K562 (cell line): ENCODE results near the gene SEC24C. TPM values are rescaled to one million over a fixed set of nuclear protein-coding genes. Genes with fewer than 3 reads are reported as not detected.
A peak's percentile ranks its signal among the peaks of the same experiment; 100 is the strongest.

Experiments used
- AFF1 ChIP-seq, 2 experiments: fragments of 450-650 bp; IDR thresholded peaks; 2 replicates each; pipeline ENCODE4 v1.6.1; 2018; ENCODE audit warnings: mild to moderate bottlenecking in 2 of 2, low read depth in 1 of 2; ENCODE audit not compliant: partially characterized antibody in 2 of 2
- CBFA2T3 ChIP-seq: fragments of 450-650 bp; IDR thresholded peaks from 2 replicates; pipeline ENCODE4 v1.6.1; 2017
- FOXK1 ChIP-seq: sonication (generic); formaldehyde crosslinking; IDR thresholded peaks from 2 replicates; pipeline ENCODE4 v1.8.0; 2022; ENCODE audit warnings: missing genetic modification reagents, mild to moderate bottlenecking, borderline replicate concordance
- HMBOX1 ChIP-seq: sonication (generic); IDR thresholded peaks from 2 replicates; pipeline ENCODE4 v1.6.1; 2016
- NONO ChIP-seq, 2 experiments: fragments of 200-400 bp in 1 of 2; fragments of 450-650 bp in 1 of 2; formaldehyde crosslinking in 1 of 2; IDR thresholded peaks; 2 replicates each; pipeline ENCODE4 v1.6.1; 2017; ENCODE audit warnings: low read depth in 2 of 2, mild to moderate bottlenecking in 2 of 2, moderate library complexity in 2 of 2, low read length in 1 of 2
- USF2 ChIP-seq: sonication (generic); formaldehyde crosslinking; IDR thresholded peaks from 2 replicates; pipeline ENCODE4 v1.5.0; 2020; ENCODE audit warnings: missing genetic modification reagents
- ZNF77 ChIP-seq: fragments of 250-450 bp; sonication (Bioruptor Pico); IDR thresholded peaks from 2 replicates; pipeline ENCODE4 v1.5.0; 2020
- polyA plus RNA-seq, 8 experiments: library from polyadenylated mRNA; depleted of rRNA in 4 of 8; stranded (reverse) in 5 of 8; unstranded in 3 of 8; fragments of >200 nt; fragmentation: Nextera tagmentation in 2 of 8; fragmentation: Illumina TruSeq in 1 of 8; extraction: Ambion mirVana in 2 of 8; extraction: Trizol in 1 of 8; gene quantifications; 2 replicates each; pipeline versions ENCODE4 v1.2.1 to v1.2.3, GENCODE V29; 2011 to 2014; ENCODE audit warnings: inconsistent platforms in 1 of 8, missing spikeins in 1 of 8
- total RNA-seq, 7 experiments: library from RNA; depleted of rRNA in 6 of 7; stranded (reverse); fragments of >200 nt in 6 of 7; fragmentation: Illumina TruSeq in 2 of 7; extraction: Trizol in 2 of 7; gene quantifications; 2 replicates each; pipeline versions ENCODE4 v1.2.1 to v1.2.3, GENCODE V29; 2011 to 2021; ENCODE audit warnings: low replicate concordance in 1 of 7
- TF ChIP-seq, protein P1 (sequence below): IDR thresholded peaks from 2 replicates; pipeline ENCODE4 v1.6.1; 2016; ENCODE audit warnings: missing genetic modification characterization, missing compliant biosample characterization
- TF ChIP-seq, protein P2 (sequence below): fragments of 250-450 bp; sonication (Bioruptor Pico); IDR thresholded peaks from 2 replicates; pipeline ENCODE4 v1.5.0; 2020; ENCODE audit warnings: mild to moderate bottlenecking, borderline replicate concordance

SEC24C gene
- total and polyA plus RNA-seq, 9 of the 15 experiments (the other 6 are each of a cell fraction or from before 2014, with no cell fraction given): 19.0 to 115 (median 70.5) TPM

GRCh38 chr10:73780966-73781365 is 36.8 kb downstream of the SEC24C start (continued):
- TF ChIP-seq, protein P1, sequence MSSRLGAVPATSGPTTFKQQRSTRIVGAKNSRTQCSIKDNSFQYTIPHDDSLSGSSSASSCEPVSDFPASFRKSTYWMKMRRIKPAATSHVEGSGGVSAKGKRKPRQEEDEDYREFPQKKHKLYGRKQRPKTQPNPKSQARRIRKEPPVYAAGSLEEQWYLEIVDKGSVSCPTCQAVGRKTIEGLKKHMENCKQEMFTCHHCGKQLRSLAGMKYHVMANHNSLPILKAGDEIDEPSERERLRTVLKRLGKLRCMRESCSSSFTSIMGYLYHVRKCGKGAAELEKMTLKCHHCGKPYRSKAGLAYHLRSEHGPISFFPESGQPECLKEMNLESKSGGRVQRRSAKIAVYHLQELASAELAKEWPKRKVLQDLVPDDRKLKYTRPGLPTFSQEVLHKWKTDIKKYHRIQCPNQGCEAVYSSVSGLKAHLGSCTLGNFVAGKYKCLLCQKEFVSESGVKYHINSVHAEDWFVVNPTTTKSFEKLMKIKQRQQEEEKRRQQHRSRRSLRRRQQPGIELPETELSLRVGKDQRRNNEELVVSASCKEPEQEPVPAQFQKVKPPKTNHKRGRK (tag): no peak
- 0 out of 2 replicates have a peak, but pooled peaks have one; percentile 3 for TF ChIP-seq HMBOX1
- TF ChIP-seq NONO (IDR thresholded peaks at IDR 0.05; ENCODE audit: low read depth in 2 of 2, low read length in 1 of 2): no peak
- TF ChIP-seq USF2: no peak
- no peak for TF ChIP-seq CBFA2T3
- no peak for TF ChIP-seq AFF1 (IDR thresholded peaks at IDR 0.05; ENCODE audit: low read depth in 1 of 2, partially characterized antibody in 2 of 2)
- TF ChIP-seq, protein P2, sequence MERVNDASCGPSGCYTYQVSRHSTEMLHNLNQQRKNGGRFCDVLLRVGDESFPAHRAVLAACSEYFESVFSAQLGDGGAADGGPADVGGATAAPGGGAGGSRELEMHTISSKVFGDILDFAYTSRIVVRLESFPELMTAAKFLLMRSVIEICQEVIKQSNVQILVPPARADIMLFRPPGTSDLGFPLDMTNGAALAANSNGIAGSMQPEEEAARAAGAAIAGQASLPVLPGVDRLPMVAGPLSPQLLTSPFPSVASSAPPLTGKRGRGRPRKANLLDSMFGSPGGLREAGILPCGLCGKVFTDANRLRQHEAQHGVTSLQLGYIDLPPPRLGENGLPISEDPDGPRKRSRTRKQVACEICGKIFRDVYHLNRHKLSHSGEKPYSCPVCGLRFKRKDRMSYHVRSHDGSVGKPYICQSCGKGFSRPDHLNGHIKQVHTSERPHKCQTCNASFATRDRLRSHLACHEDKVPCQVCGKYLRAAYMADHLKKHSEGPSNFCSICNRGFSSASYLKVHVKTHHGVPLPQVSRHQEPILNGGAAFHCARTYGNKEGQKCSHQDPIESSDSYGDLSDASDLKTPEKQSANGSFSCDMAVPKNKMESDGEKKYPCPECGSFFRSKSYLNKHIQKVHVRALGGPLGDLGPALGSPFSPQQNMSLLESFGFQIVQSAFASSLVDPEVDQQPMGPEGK (CRISPR knock-in tag): 0 out of 2 replicates have a peak, but pooled peaks have one; percentile 40
- 0 out of 2 replicates have a peak, but pooled peaks have one; percentile 42 for TF ChIP-seq FOXK1 (CRISPR knock-in tag)
- no peak for TF ChIP-seq ZNF77 (CRISPR knock-in tag)
